Measurements from ENCODE around the gene SPC25. TPM values are rescaled to one million over a fixed set of nuclear protein-coding genes. Genes with fewer than 3 reads are reported as not detected.

The SPC25 gene
- total RNA-seq, 1 donor from 2014 or later, result 60.0 TPM

DNA sequence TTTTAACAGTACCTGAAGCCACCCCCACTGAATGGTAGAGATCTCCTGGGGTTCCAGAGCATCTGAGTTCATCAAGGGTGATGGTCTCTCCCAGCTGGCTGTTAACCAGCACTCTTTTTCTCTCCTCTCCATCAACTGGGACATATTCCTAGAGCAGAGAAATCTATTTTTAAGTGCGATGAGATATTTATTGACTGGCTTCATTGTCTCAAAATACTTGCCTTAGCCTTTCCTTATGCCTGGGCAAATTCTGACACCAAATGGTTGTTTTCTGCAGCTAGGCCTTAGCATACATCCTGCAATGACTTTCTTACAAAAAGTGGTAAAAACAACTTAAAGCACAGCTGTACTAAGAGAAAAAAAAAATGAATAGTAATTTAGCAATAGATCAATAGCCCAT, 68.2 kb downstream of the SPC25 start:
- TF ChIP-seq, protein P1, sequence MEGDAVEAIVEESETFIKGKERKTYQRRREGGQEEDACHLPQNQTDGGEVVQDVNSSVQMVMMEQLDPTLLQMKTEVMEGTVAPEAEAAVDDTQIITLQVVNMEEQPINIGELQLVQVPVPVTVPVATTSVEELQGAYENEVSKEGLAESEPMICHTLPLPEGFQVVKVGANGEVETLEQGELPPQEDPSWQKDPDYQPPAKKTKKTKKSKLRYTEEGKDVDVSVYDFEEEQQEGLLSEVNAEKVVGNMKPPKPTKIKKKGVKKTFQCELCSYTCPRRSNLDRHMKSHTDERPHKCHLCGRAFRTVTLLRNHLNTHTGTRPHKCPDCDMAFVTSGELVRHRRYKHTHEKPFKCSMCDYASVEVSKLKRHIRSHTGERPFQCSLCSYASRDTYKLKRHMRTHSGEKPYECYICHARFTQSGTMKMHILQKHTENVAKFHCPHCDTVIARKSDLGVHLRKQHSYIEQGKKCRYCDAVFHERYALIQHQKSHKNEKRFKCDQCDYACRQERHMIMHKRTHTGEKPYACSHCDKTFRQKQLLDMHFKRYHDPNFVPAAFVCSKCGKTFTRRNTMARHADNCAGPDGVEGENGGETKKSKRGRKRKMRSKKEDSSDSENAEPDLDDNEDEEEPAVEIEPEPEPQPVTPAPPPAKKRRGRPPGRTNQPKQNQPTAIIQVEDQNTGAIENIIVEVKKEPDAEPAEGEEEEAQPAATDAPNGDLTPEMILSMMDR (IDR thresholded peaks at IDR 0.05), result no peak
- TF ChIP-seq EZH2 (IDR thresholded peaks at IDR 0.05) (no peak), EZH2phosphoT487 (IDR thresholded peaks at IDR 0.05) (no peak)
- Histone ChIP-seq H3K36me3 (no peaks in the 10 kb centered on the region), H2AFZ (replicated peaks) (no peak overlapping the region), H3K27me3 (no peaks in the 10 kb centered on the region), H3K9ac (no peak overlapping the region), H3F3A (ENCODE audit: low read depth) (peaks cover 7% of the 10 kb centered on the region), H3K4me2 (no peak overlapping the region), H3K9me3 (ENCODE audit: low read depth) (no peaks in the 10 kb centered on the region), H4K20me1 (ENCODE audit: low read depth) (no peaks in the 10 kb centered on the region), H3K4me3 (no peak overlapping the region), H3K27ac (no peak overlapping the region), H3K79me2 (ENCODE audit: low read depth) (no peaks in the 10 kb centered on the region), H3K4me1 (peaks cover 7% of the 10 kb centered on the region)
- Mint-ChIP-seq H3K4me3 (no peak overlapping the region), H3K4me1 (peaks cover 23% of the 10 kb centered on the region), H3K36me3 (no peaks in the 10 kb centered on the region), H3K9me3 (peaks cover 2% of the 10 kb centered on the region), H3K27ac (no peak overlapping the region), H3K27me3 (ENCODE audit: insufficient read depth, low read depth) (peaks cover 4% of the 10 kb centered on the region)
- DNase-seq (ENCODE audit: low spot score), result no peak

DNA sequence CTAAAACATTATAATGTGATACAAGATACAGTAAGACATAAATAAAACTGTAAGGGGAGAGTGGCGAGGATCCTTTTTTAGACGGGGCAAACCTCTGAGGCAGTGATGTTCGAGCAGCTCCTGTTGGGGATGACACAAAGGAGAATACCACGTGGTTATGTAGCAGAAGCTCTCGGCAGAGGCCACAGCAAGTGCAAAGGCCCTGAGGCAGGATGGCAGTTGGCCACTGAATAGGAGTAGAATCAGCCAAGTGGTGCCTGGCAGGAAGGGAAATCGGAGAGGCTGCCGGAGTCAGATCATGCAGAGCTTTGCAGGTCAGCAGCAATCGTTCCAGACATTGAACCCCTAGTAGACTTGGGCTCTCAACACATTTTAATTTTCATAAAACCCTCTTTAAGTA, 68.7 kb downstream of the SPC25 start:
- peaks cover 7% of the 10 kb centered on the region for H3F3A ChIP-seq (ENCODE audit: low read depth)
- H3K9ac ChIP-seq, result no peak overlapping the region
- H3K4me2 ChIP-seq, result no peak overlapping the region
- H2AFZ ChIP-seq (replicated peaks), result no peak overlapping the region
- H3K79me2 ChIP-seq (ENCODE audit: low read depth), result no peaks in the 10 kb centered on the region
- no peak for DNase-seq (ENCODE audit: low spot score)
- H3K27ac ChIP-seq, result no peak overlapping the region
- H3K4me1 Mint-ChIP-seq, result peaks cover 24% of the 10 kb centered on the region
- H3K9me3 ChIP-seq (ENCODE audit: low read depth), result no peaks in the 10 kb centered on the region
- no peak for TF ChIP-seq EZH2phosphoT487 (IDR thresholded peaks at IDR 0.05)
- TF ChIP-seq, protein P1 (IDR thresholded peaks at IDR 0.05), result no peak
- TF ChIP-seq EZH2 (IDR thresholded peaks at IDR 0.05), result no peak
- no peak overlapping the region for H3K27ac Mint-ChIP-seq
- H3K9me3 Mint-ChIP-seq, result peaks cover 2% of the 10 kb centered on the region
- H3K4me1 ChIP-seq, result peaks cover 7% of the 10 kb centered on the region
- no peaks in the 10 kb centered on the region for H3K36me3 Mint-ChIP-seq
- no peak overlapping the region for H3K4me3 Mint-ChIP-seq
- peaks cover 4% of the 10 kb centered on the region for H3K27me3 Mint-ChIP-seq (ENCODE audit: insufficient read depth, low read depth)
- H3K4me3 ChIP-seq, result no peak overlapping the region
- H3K27me3 ChIP-seq, result no peaks in the 10 kb centered on the region
- no peaks in the 10 kb centered on the region for H3K36me3 ChIP-seq
- H4K20me1 ChIP-seq (ENCODE audit: low read depth), result no peaks in the 10 kb centered on the region

Other genes with a start within 250 kb of the SPC25 start
- gene NOSTRIN, start 87.8 kb downstream of the SPC25 start, total RNA-seq (ENCODE audit: low replicate concordance), result not detected in 2 replicates
- not detected in 2 replicates for gene G6PC2, start 10.9 kb upstream of the SPC25 start, total RNA-seq (ENCODE audit: low replicate concordance)
- 0.09 TPM in 1 of 2 replicates, not detected in the other for gene ABCB11, start 140.9 kb upstream of the SPC25 start, total RNA-seq (ENCODE audit: low replicate concordance)
- not detected in 2 replicates for gene DHRS9, start 179.1 kb upstream of the SPC25 start, total RNA-seq (ENCODE audit: low replicate concordance)